ENCODE data around the gene WBP2NL. TPM values are rescaled to one million over a fixed set of nuclear protein-coding genes. Genes with fewer than 3 reads are reported as not detected.

WBP2NL gene
- total RNA-seq, 1 experiment from 2014 or later, result 0.22 TPM

DNA sequence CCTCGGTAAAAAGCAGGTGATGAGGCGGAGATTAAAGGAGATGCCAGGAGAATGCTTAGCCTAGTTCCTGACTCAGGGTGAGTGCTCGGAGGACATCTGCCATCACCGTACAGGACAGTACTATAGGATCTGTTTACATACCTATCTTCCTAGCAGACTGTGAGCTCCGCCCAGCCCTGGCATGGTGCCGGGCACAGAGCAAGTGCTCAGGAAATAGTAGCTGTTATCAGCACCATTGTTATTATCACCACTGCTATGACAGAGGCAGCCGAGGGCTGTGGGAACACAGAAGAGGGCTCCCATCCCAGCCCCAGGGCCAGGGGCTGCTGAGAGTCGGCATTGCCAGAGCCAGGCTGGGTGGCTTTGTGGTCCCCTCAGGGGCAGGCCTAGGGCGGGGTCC is 30.0 kb upstream of the WBP2NL start:
- Mint-ChIP-seq H3K9me3 (peaks cover 4 to 5% of the 10 kb centered on the region in 2 experiments; a peak in 4 of 5 replicates), H3K4me3 (no peak overlapping the region), H3K4me1 (peaks cover 29 to 36% of the 10 kb centered on the region in 2 experiments), H3K36me3 (ENCODE audit: insufficient read depth in 1 of 3, low read depth in 3 of 3) (peaks cover 2 to 3% (median 3%) of the 10 kb centered on the region in 3 experiments; a peak in 2 of 7 replicates), H3K27me3 (ENCODE audit: low read depth) (peaks cover 43% of the 10 kb centered on the region), H3K27ac (no peak overlapping the region)
- no peak overlapping the region for H3K14ac ChIP-seq (ENCODE audit: insufficient read depth, low read length)
- no peak overlapping the region for H2AFZ ChIP-seq (ENCODE audit: low read length)
- no peak overlapping the region for H3K4ac ChIP-seq (ENCODE audit: low read depth, low read length)
- H3K56ac ChIP-seq (ENCODE audit: insufficient read length, low read depth, low read length), result no peak overlapping the region
- H2BK120ac ChIP-seq (ENCODE audit: low read depth, low read length, poor library complexity, severe bottlenecking), result no peak overlapping the region
- H3K4me2 ChIP-seq (ENCODE audit: insufficient read depth, insufficient read length, low read length), result no peak overlapping the region
- H3K79me1 ChIP-seq (ENCODE audit: insufficient read depth, low read depth, low read length, poor library complexity, severe bottlenecking), result no peaks in the 10 kb centered on the region
- no peaks in the 10 kb centered on the region for H3K9me3 ChIP-seq (ENCODE audit: control insufficient read depth, low read depth, low read length)
- H3K18ac ChIP-seq (ENCODE audit: insufficient read length, low read depth, low read length), result no peak overlapping the region
- H3K4me1 ChIP-seq (ENCODE audit: insufficient read depth, low read length), result peaks cover 2% of the 10 kb centered on the region; the same call in 1 of the 2 replicates
- H4K5ac ChIP-seq (ENCODE audit: insufficient read length, low read depth, low read length), result no peak overlapping the region
- no peaks in the 10 kb centered on the region; the same call in 1 of the 2 replicates for H3K27me3 ChIP-seq (ENCODE audit: insufficient read depth, low read length)
- no peak overlapping the region for H2BK20ac ChIP-seq (ENCODE audit: low read depth, low read length, poor library complexity, severe bottlenecking)
- no peaks in the 10 kb centered on the region for H3K79me2 ChIP-seq (ENCODE audit: insufficient read depth, low read length)
- no peak overlapping the region for H2BK5ac ChIP-seq (ENCODE audit: insufficient read length, low read length)
- no peak overlapping the region for H3K27ac ChIP-seq (ENCODE audit: insufficient read length, low read depth, low read length)
- H2BK12ac ChIP-seq (ENCODE audit: insufficient read length, low read depth, low read length), result no peak overlapping the region
- DNase-seq, result no peak
- no peak overlapping the region for H3T11ph ChIP-seq (ENCODE audit: low read length)
- TF ChIP-seq, protein P1, sequence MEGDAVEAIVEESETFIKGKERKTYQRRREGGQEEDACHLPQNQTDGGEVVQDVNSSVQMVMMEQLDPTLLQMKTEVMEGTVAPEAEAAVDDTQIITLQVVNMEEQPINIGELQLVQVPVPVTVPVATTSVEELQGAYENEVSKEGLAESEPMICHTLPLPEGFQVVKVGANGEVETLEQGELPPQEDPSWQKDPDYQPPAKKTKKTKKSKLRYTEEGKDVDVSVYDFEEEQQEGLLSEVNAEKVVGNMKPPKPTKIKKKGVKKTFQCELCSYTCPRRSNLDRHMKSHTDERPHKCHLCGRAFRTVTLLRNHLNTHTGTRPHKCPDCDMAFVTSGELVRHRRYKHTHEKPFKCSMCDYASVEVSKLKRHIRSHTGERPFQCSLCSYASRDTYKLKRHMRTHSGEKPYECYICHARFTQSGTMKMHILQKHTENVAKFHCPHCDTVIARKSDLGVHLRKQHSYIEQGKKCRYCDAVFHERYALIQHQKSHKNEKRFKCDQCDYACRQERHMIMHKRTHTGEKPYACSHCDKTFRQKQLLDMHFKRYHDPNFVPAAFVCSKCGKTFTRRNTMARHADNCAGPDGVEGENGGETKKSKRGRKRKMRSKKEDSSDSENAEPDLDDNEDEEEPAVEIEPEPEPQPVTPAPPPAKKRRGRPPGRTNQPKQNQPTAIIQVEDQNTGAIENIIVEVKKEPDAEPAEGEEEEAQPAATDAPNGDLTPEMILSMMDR (conservative IDR thresholded peaks at IDR 0.05), result no peak
- H2AK5ac ChIP-seq (ENCODE audit: insufficient read length, low read length), result no peak overlapping the region
- no peaks in the 10 kb centered on the region for H4K20me1 ChIP-seq (ENCODE audit: control insufficient read depth, insufficient read depth, insufficient read length)
- H4K91ac ChIP-seq (ENCODE audit: insufficient read length, low read depth, low read length), result no peak overlapping the region
- H3K23ac ChIP-seq (ENCODE audit: insufficient read length, low read depth, low read length), result no peak overlapping the region
- H3K9ac ChIP-seq (ENCODE audit: extremely low read depth, insufficient read length, low read length), result no peak overlapping the region
- H4K8ac ChIP-seq (replicated peaks; ENCODE audit: insufficient read length, low read depth, low read length), result no peak overlapping the region
- no peaks in the 10 kb centered on the region for H3K23me2 ChIP-seq (ENCODE audit: insufficient read length, low read depth, low read length, poor library complexity, severe bottlenecking)
- no CpG with 5 or more reads among the region's 9 CpGs for WGBS (ENCODE audit: extremely low coverage, insufficient read length, low lambda C conversion rate)
- no peak overlapping the region for H2BK15ac ChIP-seq (ENCODE audit: low read depth, low read length)
